GM11168 (cell line): ENCODE results near the gene LY6G6F.

ENCODE experiments used
- in situ Hi-C: fragments of 300-500 bp; cut with MboI; formaldehyde crosslinking; loops from one replicate; pipeline ENCODE4 v1.12.0; 2022; ENCODE audit warnings: low sequenced_read_pairs; ENCODE audit not compliant: unreplicated experiment

LY6G6F gene

GRCh38 chr6:31720196-31720770, 13.6 kb downstream of the LY6G6F start:
- in situ Hi-C loops: no loop called here

- in situ Hi-C loops: no loop called here
Measured at GRCh38 chr6:31721351-31722020, 14.8 kb downstream of the LY6G6F start, which contains the start of gene LY6G6C. LY6G6C (minus strand) TSS chr6:31721746; CDS start chr6:31721679, 67 bp downstream.

DNA sequence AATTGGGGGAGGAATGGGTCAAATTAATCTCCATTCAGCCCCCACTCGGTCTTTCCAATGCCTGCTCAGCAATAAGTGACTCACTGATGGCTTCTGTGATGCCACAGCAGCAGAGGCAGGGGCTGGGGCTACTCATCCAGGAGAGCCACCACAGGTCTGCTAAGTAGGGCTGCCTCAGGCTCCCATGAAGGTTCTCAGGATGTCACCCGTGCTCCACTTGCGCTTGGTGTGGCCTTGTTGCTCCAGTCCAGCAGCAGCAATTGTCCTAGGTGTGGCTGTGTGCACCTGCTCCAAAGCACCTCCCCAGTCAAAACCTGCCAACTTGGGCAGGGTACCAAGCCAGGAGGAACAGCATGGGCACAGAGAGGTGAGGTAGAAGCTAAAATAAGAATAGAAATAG, 15.5 kb downstream of the LY6G6F start:
- in situ Hi-C loops: no loop called here

- in situ Hi-C loops: no loop called here
Measured at GRCh38 chr6:31723245-31723979, 16.7 kb downstream of the LY6G6F start, which contains the start of gene MPIG6B. MPIG6B (plus strand) TSS chr6:31723373; CDS start chr6:31723384, 11 bp downstream.

- in situ Hi-C loops: no loop called here
Measured at GRCh38 chr6:31723980-31724691, 17.5 kb downstream of the LY6G6F start.

DNA sequence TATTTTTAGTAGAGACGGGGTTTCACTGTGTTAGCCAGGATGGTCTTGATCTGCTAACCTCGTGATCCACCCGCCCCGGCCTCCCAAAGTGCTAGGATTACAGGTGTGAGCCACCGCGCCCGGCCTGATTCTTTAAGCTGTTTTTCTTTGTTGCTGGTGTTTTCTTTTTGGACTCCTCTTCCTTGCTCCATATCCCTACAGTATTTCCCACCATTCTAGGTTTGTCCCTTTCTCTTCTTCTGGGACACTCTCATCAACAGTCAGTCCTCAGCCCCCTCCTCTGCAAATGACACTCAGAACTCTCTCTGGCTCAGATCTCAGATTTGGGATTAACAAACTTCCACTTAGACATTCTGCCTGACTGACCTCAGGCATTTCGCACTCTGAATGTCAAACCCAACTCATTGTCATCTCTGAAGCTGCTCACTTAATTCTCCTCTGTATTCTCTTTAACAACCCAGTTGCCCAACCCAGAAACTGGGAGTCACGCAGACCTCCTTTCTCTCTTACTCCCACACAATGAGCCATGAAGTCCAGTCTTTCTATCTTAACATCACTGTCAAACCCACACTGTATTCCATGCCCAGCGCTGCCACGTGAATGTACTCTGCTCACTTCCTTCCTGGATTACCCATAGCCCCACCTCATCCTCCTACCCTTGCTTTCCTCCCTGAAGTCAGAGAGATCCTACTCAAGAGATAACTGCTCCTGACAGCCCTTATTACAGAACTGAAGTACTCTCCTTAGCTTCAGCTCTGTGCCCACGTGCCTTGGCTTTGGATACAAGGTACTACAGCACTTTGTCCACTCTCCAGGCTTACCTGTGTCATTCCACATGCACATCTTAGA, 19.1 kb downstream of the LY6G6F start:
- in situ Hi-C loops: no loop called here

DNA sequence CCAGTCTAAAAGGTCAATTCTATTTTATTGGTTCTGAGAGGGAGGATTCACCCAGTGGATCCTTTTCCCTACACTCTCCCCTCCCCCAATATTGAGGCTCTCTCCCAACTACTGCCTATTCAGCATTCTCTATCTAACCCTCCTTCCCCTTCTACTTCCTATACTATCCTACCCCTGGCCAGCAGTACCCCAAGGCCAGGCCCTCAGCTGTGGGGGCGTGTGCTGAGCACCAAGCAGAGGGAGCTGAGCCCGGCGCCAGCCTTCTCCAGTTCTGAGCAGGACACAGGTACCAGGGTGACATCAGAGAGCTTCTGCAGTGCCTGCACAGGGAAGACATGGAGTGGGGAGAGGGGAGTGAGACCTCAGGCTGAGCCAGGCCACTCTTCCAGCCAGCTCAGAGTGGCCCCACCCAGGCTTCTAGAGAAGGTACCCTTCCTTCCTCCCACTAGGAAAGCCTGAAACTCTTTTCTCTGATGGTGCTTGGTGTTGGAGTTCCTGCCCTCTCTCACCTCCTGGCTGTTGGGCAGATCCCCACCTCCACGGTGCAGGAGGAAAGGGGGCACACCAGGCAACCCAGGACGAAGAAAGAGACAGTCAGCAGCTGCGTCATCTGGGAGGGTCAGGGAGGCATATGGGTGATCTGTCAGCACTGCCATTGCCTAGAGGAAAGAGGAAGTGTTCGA, 20.5 kb downstream of the LY6G6F start:
- in situ Hi-C loops: no loop called here

GRCh38 chr6:31727717-31728671, 21.3 kb downstream of the LY6G6F start:
- in situ Hi-C loops: no loop called here

DNA sequence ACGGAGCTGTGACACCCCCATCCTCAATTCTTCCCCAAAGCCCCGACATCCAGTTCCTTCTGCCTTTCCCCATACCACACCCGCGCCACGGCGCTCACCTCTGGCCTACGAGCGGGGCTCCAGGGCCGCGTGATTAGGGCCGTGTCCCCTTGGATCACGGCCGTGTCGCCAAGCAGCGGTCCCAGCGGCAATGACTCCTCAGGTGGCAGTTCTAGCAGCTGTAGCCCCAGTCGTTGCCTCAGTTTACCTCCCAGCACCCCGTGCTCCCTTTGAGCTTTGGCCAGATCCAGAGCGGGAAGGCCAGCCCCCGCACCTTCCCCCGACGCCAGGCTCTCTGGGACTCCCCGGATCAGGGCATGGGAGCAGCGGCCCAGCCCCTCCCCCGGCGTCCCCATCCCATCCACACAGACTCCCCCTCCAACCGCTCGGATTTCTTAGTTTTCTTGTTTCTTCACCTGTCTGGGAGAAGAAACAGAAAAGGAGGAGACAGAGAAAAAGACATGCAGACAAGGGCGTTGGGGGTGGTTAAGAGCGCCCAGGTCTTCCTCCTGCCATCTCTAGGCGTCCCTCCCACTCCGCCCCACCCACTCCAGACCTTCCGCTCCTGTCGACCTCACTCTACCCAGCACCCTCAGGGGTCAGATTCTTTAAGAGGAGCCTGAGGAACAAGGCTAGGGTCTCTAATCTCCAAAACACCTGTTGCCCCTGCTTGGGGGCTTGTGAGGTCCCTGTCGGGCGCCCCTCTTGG, 22.3 kb downstream of the LY6G6F start, which contains the start of gene DDAH2:
Gene DDAH2, minus strand, starts transcription at position 533 of the 748 bp plus-strand sequence. Its CDS starts 138 bp downstream, at position 395.
- in situ Hi-C loops: no loop called here

- in situ Hi-C loops: no loop called here
Measured at GRCh38 chr6:31729515-31729978, 22.9 kb downstream of the LY6G6F start.

DNA sequence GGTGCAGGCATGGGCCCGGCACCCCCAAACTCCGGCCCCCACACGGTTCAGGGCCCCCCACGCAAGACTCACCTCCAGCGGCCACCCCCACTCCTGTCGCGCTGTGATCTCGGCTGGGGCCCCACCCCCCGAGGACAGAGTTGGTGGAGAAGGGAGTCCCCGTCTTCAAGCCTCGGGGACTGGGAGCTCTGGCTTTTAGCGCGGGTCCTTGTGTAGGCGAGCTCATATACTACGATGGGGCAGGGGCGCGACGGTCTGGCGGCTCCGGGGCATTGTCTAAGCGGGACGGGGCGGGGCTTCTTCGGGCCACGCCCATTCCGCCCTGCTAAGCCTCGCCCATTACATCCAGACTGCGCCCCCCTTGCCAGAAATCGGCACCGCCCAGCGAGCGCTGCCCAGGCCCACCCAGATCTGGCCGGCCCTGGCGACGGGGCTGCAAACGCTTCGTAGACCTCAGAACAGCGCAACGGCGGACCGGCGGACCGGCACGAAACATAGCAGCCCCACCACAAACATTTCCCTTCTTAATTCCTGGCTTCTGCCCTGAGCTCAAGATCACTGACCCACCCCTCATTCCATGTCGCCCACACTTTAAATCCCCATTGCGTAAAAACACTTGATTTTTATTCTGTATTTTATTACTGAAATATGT, 23.4 kb downstream of the LY6G6F start:
- in situ Hi-C loops: loop anchor here (10.0 kb wide), 1 partner anchor 105 kb away; no protein-coding TSS in a partner anchor

DNA sequence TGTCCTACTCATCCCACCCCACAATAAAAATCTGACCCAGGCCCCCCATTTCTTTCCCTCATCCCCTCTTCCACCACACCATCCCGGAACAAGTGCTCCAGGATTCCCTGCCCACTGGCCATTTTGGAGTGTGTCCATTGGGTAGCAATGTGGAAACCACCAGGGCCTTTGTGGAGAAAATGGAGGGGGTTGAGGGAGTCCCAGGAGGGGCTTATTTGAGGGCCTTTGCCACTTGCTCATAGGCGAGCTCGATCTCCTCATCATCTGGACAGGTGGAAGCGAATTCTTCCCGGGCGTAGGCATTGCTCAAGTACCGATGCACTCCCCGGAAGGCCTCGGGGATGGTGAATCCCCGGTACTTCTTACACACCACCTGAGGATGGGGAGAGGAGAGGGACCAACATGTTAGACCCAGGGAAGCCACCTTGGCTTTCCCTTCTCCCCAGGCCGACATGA, 24.0 kb downstream of the LY6G6F start:
- in situ Hi-C loops: loop anchor here (10.0 kb wide), 1 partner anchor 104 kb away; no protein-coding TSS in a partner anchor

GRCh38 chr6:31732029-31732428, 25.4 kb downstream of the LY6G6F start:
- in situ Hi-C loops: loop anchor here (10.0 kb wide), 1 partner anchor 103 kb away; no protein-coding TSS in a partner anchor

- in situ Hi-C loops: loop anchor here (10.0 kb wide), 1 partner anchor 101 kb away; no protein-coding TSS in a partner anchor
Measured at GRCh38 chr6:31733734-31734133, 27.1 kb downstream of the LY6G6F start.

DNA sequence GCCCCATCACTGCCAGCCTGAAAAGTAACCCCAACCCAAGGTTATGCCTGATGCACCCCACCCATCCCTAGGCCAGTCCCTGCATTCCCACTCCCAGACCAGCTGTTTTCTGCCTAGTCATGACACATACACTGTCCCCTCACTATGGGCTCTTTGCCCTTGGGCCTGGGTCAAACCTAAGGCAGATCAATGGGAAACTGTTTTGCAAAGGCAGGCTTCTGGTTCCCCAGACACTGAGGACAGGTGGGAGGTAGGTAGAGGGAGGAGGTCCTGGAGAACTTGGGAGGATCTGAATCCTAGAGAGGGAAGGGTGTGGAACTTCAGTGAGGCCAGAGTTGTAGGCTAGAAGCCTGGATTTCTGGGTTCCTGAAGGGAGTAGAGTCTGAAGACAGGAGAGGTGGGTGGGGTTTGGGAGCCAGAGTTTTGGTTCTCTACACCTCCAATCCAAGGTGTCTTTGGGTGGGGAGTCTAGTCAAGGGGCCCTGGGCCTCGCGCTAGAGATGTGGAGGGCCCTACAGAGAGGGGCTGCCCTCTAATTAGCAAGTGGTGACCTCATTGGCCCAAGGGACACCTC, 27.7 kb downstream of the LY6G6F start:
- in situ Hi-C loops: loop anchor here (10.0 kb wide), 1 partner anchor 100 kb away; no protein-coding TSS in a partner anchor
